HG03342 (cell line): ENCODE data around the gene NKPD1.
"Not testable (repeated sequence)": the region's sequence is repeated elsewhere in the genome, so short reads cannot be mapped to it uniquely, and the experiment has no call there.

Source experiments
- ATAC-seq: cut with Tn5 transposase; IDR thresholded peaks from one replicate; pipeline ENCODE4 v1.9.1; 2021; ENCODE audit warnings: mild to moderate bottlenecking, moderate library complexity; ENCODE audit not compliant: unreplicated experiment

Gene NKPD1

GRCh38 chr19:45119582-45119981 is 41.2 kb downstream of the NKPD1 start:
- ATAC-seq: no peak

GRCh38 chr19:45118591-45119355 is 42.0 kb downstream of the NKPD1 start:
- not testable (repeated sequence) for ATAC-seq

- ATAC-seq: no peak
Observed at GRCh38 chr19:45118106-45118505, 42.7 kb downstream of the NKPD1 start.

- no peak for ATAC-seq
Observed at GRCh38 chr19:45117671-45118070, 43.1 kb downstream of the NKPD1 start.

- ATAC-seq: no peak
Observed at GRCh38 chr19:45117167-45117594, 43.6 kb downstream of the NKPD1 start.

- ATAC-seq: no peak
Observed at GRCh38 chr19:45115809-45116615, 44.8 kb downstream of the NKPD1 start.

GRCh38 chr19:45114116-45114515 is 46.7 kb downstream of the NKPD1 start:
- ATAC-seq: no peak

- no peak for ATAC-seq
Observed at GRCh38 chr19:45113628-45114027, 47.2 kb downstream of the NKPD1 start.

GRCh38 chr19:45112111-45112827 is 48.5 kb downstream of the NKPD1 start:
- ATAC-seq: no peak
